Tibial artery (tissue), 4 donors: ENCODE data around the gene OR2AJ1.

Experiments
- DNase-seq, 2 donors: peaks; one replicate each; pipeline ENCODE4 v3.0.0-alpha.2; 2019
- H3K27ac ChIP-seq, 2 donors: fragments of 200-600 bp; sonication (generic) in 1 of 2; 1 replicate in 1 of 2; 2 replicates in 1 of 2; pipeline ENCODE4 v1.5.1; 2018 to 2019; ENCODE audit warnings: mild to moderate bottlenecking in 1 of 2
- H3K27me3 ChIP-seq, 2 donors: fragments of 200-600 bp; sonication (generic) in 1 of 2; one replicate each; pipeline versions ENCODE4 v1.5.1 to v1.6.0; 2016 to 2019
- H3K36me3 ChIP-seq, 3 donors: fragments of 200-600 bp; sonication (generic) in 2 of 3; one replicate each; pipeline ENCODE4 v1.5.1; 2016 to 2019; ENCODE audit warnings: mild to moderate bottlenecking in 2 of 3
- H3K4me1 ChIP-seq, 4 donors: fragments of 200-600 bp; sonication (generic) in 2 of 4; 1 replicate in 3 of 4; 2 replicates in 1 of 4; pipeline ENCODE4 v1.5.1; 2016 to 2019
- H3K4me3 ChIP-seq, 2 donors: fragments of 200-600 bp; sonication (generic) in 1 of 2; 1 replicate in 1 of 2; 2 replicates in 1 of 2; pipeline ENCODE4 v1.5.1; 2018 to 2019; ENCODE audit warnings: mild to moderate bottlenecking in 2 of 2
- H3K9me3 ChIP-seq, 3 donors: fragments of 200-600 bp; sonication (generic) in 1 of 3; one replicate each; pipeline ENCODE4 v1.5.1; 2016 to 2019
- CTCF ChIP-seq, 2 experiments: fragments of 200-600 bp in 1 of 2; fragments of 450-650 bp in 1 of 2; IDR thresholded peaks; one replicate each; pipeline ENCODE4 v1.5.1; 2017 to 2019; ENCODE audit warnings: antibody characterized with exemption in 2 of 2, mild to moderate bottlenecking in 1 of 2, moderate library complexity in 1 of 2
- intact Hi-C: fragments of 100-400 bp; cut with DNase I; formaldehyde crosslinking; loops from one replicate; pipeline ENCODE4 v1.15.0; 2023; ENCODE audit warnings: low total_unique reads

OR2AJ1 gene

GRCh38 chr1:247904122-247904521 is 20.6 kb upstream of the OR2AJ1 start:
- TF ChIP-seq CTCF (IDR thresholded peaks at IDR 0.05): no peak
- Histone ChIP-seq H3K4me3 (no peak overlapping the region), H3K27ac (no peak overlapping the region), H3K9me3 (no peaks in the 10 kb centered on the region), H3K27me3 (no peaks in the 10 kb centered on the region), H3K4me1 (no peaks in the 10 kb centered on the region), H3K36me3 (no peaks in the 10 kb centered on the region)
- DNase-seq: no peak
- intact Hi-C loops: no loop called here

- Histone ChIP-seq H3K27me3 (no peaks in the 10 kb centered on the region), H3K4me3 (no peak overlapping the region), H3K9me3 (no peaks in the 10 kb centered on the region), H3K27ac (no peak overlapping the region), H3K4me1 (no peaks in the 10 kb centered on the region), H3K36me3 (no peaks in the 10 kb centered on the region)
- no peak for DNase-seq
- TF ChIP-seq CTCF (IDR thresholded peaks at IDR 0.05): no peak
- intact Hi-C loops: no loop called here
Measured at GRCh38 chr1:247905181-247905580, 19.5 kb upstream of the OR2AJ1 start.

GRCh38 chr1:247905910-247906503 is 18.7 kb upstream of the OR2AJ1 start:
- no peak for DNase-seq
- Histone ChIP-seq H3K36me3 (no peaks in the 10 kb centered on the region), H3K9me3 (no peaks in the 10 kb centered on the region), H3K27me3 (no peaks in the 10 kb centered on the region), H3K27ac (no peak overlapping the region), H3K4me3 (peak overlapping the region in 1 of 2 donors; percentile 3), H3K4me1 (no peaks in the 10 kb centered on the region)
- intact Hi-C loops: no loop called here
- TF ChIP-seq CTCF (IDR thresholded peaks at IDR 0.05): no peak

GRCh38 chr1:247906504-247907047 is 18.1 kb upstream of the OR2AJ1 start:
- no peak for TF ChIP-seq CTCF (IDR thresholded peaks at IDR 0.05)
- no peaks in the 10 kb centered on the region for H3K27me3 ChIP-seq
- no peak for DNase-seq
- no peaks in the 10 kb centered on the region for H3K4me1 ChIP-seq
- H3K27ac ChIP-seq: no peak overlapping the region
- peak overlapping the region in 1 of 2 donors; percentile 3 for H3K4me3 ChIP-seq
- no peaks in the 10 kb centered on the region for H3K36me3 ChIP-seq
- no peaks in the 10 kb centered on the region for H3K9me3 ChIP-seq
- intact Hi-C loops: no loop called here

- Histone ChIP-seq H3K4me3 (no peak overlapping the region), H3K27ac (no peak overlapping the region), H3K9me3 (no peaks in the 10 kb centered on the region), H3K36me3 (no peaks in the 10 kb centered on the region), H3K4me1 (no peaks in the 10 kb centered on the region), H3K27me3 (no peaks in the 10 kb centered on the region)
- intact Hi-C loops: no loop called here
- TF ChIP-seq CTCF (IDR thresholded peaks at IDR 0.05): no peak
- DNase-seq: no peak
Measured at GRCh38 chr1:247908766-247909165, 15.9 kb upstream of the OR2AJ1 start.

- DNase-seq: no peak
- no peak overlapping the region for H3K4me3 ChIP-seq
- no peak for TF ChIP-seq CTCF (IDR thresholded peaks at IDR 0.05)
- H3K9me3 ChIP-seq: no peaks in the 10 kb centered on the region
- H3K36me3 ChIP-seq: no peaks in the 10 kb centered on the region
- intact Hi-C loops: no loop called here
- no peaks in the 10 kb centered on the region for H3K27me3 ChIP-seq
- no peak overlapping the region for H3K27ac ChIP-seq
- H3K4me1 ChIP-seq: no peaks in the 10 kb centered on the region
Measured at GRCh38 chr1:247913786-247914185, 10.9 kb upstream of the OR2AJ1 start.
